Mucosa of descending colon (tissue), 3 donors: ENCODE results near the gene IFI44. TPM values are rescaled to one million over a fixed set of nuclear protein-coding genes. Genes with fewer than 3 reads are reported as not detected.

Experiments used
- ATAC-seq: fragments of 200-7000 bp; cut with Tn5 transposase; one replicate; pipeline ENCODE4 v1.9.1; 2020; ENCODE audit warnings: mild to moderate bottlenecking, moderate library complexity
- DNase-seq, 3 donors: peaks; one replicate each; pipeline ENCODE4 v3.0.0-alpha.2; 2020
- H3K36me3 ChIP-seq: fragments of 200-600 bp; one replicate; pipeline ENCODE4 v1.8.0; 2021; ENCODE audit warnings: low read depth, mild to moderate bottlenecking
- H3K4me1 ChIP-seq: fragments of 200-600 bp; one replicate; pipeline ENCODE4 v1.8.0; 2021; ENCODE audit warnings: low read depth, mild to moderate bottlenecking
- H3K4me3 ChIP-seq: fragments of 200-600 bp; one replicate; pipeline ENCODE4 v1.8.0; 2021; ENCODE audit warnings: mild to moderate bottlenecking
- H3K9me3 ChIP-seq: fragments of 200-600 bp; one replicate; pipeline ENCODE4 v1.8.0; 2021; ENCODE audit warnings: mild to moderate bottlenecking
- intact Hi-C, 2 donors: fragments of 100-400 bp; cut with DNase I in 1 of 2; cut with micrococcal nuclease in 1 of 2; formaldehyde crosslinking; loops; one replicate each; pipeline versions ENCODE4 v1.11.0 to v1.11.1; 2022; cut with DNase I, micrococcal nuclease
- total RNA-seq, 3 donors: library from RNA; stranded (reverse); fragmentation: NEBNext Ultra II Directional in 2 of 3; extraction: Animal tissue kit (Norgen Biotek cat#: 25700) in 2 of 3; gene quantifications; one replicate each; pipeline versions ENCODE4 v1.2.1 to v1.2.4, GENCODE V29; 2021 to 2023
- TF ChIP-seq, protein P1 (sequence below): fragments of 200-600 bp; IDR thresholded peaks from one replicate; pipeline ENCODE4 v1.8.0; 2022; ENCODE audit warnings: antibody characterized with exemption, mild to moderate bottlenecking
- donor health status: DM: no; HTN: no; CAD: no; lungs with moderate emphysema.
- donor health status: DM: no; HTN: no; CAD: no.
- donor health status: DM: no; HTN: yes; CAD: no.

The IFI44 gene
- total RNA-seq, 3 donors from 2014 or later = 4.3 to 15.6 (median 8.1) TPM

DNA sequence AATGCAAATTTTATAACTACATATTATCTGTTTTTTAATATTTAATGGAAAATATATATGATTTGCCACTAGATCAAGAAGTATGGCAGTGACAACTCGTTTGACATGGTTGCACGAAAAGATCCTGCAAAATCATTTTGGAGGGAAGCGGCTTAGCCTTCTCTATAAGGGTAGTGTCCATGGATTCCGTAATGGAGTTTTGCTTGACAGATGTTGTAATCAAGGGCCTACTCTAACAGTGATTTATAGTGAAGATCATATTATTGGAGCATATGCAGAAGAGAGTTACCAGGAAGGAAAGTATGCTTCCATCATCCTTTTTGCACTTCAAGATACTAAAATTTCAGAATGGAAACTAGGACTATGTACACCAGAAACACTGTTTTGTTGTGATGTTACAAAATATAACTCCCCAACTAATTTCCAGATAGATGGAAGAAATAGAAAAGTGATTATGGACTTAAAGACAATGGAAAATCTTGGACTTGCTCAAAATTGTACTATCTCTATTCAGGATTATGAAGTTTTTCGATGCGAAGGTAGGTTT lies 556 bp downstream of the IFI44 start:
- ATAC-seq = no peak
- no peaks in the 10 kb centered on the region for H3K9me3 ChIP-seq
- no peak for DNase-seq
- no peak overlapping the region for H3K4me3 ChIP-seq
- intact Hi-C loops = no loop called here
- TF ChIP-seq, protein P1, sequence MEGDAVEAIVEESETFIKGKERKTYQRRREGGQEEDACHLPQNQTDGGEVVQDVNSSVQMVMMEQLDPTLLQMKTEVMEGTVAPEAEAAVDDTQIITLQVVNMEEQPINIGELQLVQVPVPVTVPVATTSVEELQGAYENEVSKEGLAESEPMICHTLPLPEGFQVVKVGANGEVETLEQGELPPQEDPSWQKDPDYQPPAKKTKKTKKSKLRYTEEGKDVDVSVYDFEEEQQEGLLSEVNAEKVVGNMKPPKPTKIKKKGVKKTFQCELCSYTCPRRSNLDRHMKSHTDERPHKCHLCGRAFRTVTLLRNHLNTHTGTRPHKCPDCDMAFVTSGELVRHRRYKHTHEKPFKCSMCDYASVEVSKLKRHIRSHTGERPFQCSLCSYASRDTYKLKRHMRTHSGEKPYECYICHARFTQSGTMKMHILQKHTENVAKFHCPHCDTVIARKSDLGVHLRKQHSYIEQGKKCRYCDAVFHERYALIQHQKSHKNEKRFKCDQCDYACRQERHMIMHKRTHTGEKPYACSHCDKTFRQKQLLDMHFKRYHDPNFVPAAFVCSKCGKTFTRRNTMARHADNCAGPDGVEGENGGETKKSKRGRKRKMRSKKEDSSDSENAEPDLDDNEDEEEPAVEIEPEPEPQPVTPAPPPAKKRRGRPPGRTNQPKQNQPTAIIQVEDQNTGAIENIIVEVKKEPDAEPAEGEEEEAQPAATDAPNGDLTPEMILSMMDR = no peak
- no peaks in the 10 kb centered on the region for H3K36me3 ChIP-seq
- no peaks in the 10 kb centered on the region for H3K4me1 ChIP-seq

DNA sequence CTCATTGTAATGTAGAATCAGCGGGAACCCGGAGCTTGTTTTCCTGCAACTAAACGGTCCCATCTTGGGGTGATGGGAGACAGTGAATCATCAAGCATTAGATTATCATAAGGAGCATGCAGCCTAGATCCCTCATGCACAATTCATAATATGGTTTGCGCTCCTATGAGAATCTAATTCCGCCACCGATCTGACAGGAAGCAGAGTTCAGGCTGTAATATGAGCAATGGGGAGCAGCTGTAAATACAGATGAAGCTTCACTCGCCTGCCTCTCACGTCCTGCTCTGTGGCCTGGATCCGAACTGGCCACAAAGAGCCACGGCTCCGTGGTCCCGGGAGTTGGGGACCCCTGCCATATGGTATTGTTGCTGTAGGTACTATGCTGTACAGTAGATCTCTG lies 1.6 kb downstream of the IFI44 start:
- TF ChIP-seq, protein P1 = no peak
- Histone ChIP-seq H3K4me1 (no peaks in the 10 kb centered on the region), H3K36me3 (no peaks in the 10 kb centered on the region), H3K4me3 (no peak overlapping the region), H3K9me3 (no peaks in the 10 kb centered on the region)
- intact Hi-C loops = no loop called here
- DNase-seq = peak in 2 of 3 donors; percentile 10 to 45
- ATAC-seq = peak; percentile 39

DNA sequence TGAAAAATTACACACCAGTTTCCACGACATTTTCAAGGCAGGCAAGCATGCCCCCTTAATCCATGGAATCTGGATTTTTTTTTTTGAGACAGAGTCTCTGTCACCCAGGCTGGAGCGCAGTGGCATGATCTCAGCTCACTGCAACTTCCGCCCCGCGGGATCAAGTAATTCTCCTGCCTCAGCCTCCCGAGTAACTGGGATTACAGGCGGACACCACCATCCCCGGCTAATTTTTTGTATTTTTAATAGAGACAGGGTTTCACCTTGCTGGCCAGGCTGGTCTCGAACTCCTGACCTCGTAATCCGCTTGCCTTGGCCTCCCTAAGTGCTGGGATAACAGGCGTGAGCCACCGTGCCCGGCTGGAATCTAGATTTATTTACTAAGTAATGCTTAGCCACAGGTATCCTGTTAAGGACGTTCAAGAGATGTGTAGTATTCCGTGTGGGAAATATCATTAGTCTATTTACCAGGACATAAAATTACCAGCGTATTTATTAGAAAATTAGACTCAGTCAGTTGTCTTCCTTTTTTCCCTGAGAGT lies 2.5 kb downstream of the IFI44 start:
- no peaks in the 10 kb centered on the region for H3K36me3 ChIP-seq
- no peaks in the 10 kb centered on the region for H3K4me1 ChIP-seq
- H3K4me3 ChIP-seq = no peak overlapping the region
- no peak for ATAC-seq
- no peak for DNase-seq
- intact Hi-C loops = no loop called here
- H3K9me3 ChIP-seq = no peaks in the 10 kb centered on the region
- TF ChIP-seq, protein P1 = no peak

DNA sequence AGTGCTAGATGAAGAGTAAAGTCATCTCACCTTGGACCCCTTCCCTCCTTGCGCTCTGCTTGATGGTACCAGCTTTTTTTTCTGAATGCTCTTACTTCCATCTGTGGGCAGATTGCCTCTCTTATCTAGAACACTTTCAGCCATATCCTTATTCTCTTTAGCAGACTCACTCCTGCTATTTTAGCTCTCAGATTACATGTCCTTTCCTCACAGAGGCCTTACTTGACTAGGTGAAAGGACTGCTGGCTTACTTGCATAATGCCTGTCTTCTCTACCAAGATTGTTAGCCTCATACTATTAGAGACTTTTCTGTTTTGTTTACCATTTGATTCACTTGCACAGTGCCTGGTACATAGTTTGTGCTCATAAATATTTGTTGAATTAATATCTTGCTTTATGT lies 9.3 kb downstream of the IFI44 start:
- DNase-seq = no peak
- TF ChIP-seq, protein P1 = no peak
- no peak for ATAC-seq
- H3K36me3 ChIP-seq = no peaks in the 10 kb centered on the region
- H3K4me3 ChIP-seq = no peak overlapping the region
- no peaks in the 10 kb centered on the region for H3K9me3 ChIP-seq
- intact Hi-C loops = no loop called here
- no peaks in the 10 kb centered on the region for H3K4me1 ChIP-seq

DNA sequence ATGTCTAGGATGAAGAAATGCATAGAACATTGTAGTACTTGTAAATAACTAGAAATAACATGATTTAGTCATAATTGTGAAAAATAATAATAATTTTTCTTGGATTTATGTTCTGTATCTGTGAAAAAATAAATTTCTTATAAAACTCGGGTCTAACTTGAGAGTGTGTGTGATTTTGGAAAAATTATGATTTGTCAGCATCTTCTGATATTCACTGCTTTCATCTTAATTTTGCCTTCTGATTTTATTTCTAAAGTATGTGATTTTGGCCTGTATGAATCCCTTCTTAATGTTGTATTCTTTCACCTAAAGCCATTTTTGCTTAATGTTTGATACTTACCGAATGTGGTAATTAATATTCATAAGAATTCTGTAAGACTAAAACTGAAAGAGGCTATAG lies 14.3 kb downstream of the IFI44 start:
- DNase-seq (no peak), ATAC-seq (no peak)
- H3K4me1 ChIP-seq = no peaks in the 10 kb centered on the region
- H3K36me3 ChIP-seq = no peaks in the 10 kb centered on the region
- TF ChIP-seq, protein P1 = no peak
- H3K9me3 ChIP-seq = no peaks in the 10 kb centered on the region
- H3K4me3 ChIP-seq = no peak overlapping the region
- intact Hi-C loops = no loop called here

DNA sequence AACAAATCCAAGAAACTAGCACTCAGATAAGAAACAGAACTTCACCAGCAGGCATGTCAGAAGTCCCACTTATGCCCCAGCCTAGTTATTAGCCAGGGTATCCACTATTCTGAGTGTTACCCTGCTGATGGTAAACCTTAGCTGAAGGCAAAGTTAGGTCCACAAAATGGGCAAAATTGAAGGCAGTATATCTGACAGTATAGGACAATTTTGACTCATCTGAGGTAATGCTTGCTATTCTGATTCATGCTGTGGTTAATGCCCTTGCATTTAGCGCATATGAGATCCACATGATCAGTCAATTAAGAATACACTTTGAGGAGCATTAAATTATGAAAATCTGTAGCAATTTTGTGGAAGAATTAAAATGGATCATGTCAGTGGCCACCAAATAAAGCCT lies 15.1 kb downstream of the IFI44 start:
- intact Hi-C loops = no loop called here
- Histone ChIP-seq H3K4me3 (no peak overlapping the region), H3K36me3 (no peaks in the 10 kb centered on the region), H3K4me1 (no peaks in the 10 kb centered on the region), H3K9me3 (no peaks in the 10 kb centered on the region)
- no peak for ATAC-seq
- TF ChIP-seq, protein P1 = no peak
- DNase-seq = no peak
